ENCODE data around the gene CRELD1.

GRCh38 chr3:9934993-9935392 is 1.4 kb downstream of the CRELD1 start:
- no peak for TF ChIP-seq POLR2A (IDR thresholded peaks at IDR 0.05)
- no peak for TF ChIP-seq CTCF (IDR thresholded peaks at IDR 0.05)
- TF ChIP-seq POLR2AphosphoS5 (IDR thresholded peaks at IDR 0.05) = no peak
- TF ChIP-seq EP300 (IDR thresholded peaks at IDR 0.05) = no peak

All from gastroesophageal sphincter (tissue), 3 donors.